Omental fat pad (tissue), 4 donors: ENCODE results near the gene SEC16B. TPM values are rescaled to one million over a fixed set of nuclear protein-coding genes. Genes with fewer than 3 reads are reported as not detected.

Experiments used
- ATAC-seq: fragments of 150-250 bp; one replicate; pipeline ENCODE4 v1.9.1; 2016; ENCODE audit warnings: mild to moderate bottlenecking, moderate library complexity; ENCODE audit not compliant: low FRiP score
- DNase-seq: peaks from one replicate; pipeline ENCODE4 v3.0.0-alpha.2; 2019; ENCODE audit warnings: low spot score
- small RNA-seq: library from RNA; depleted of rRNA; stranded (forward); fragments of <200 nt; gene quantifications from one replicate; pipeline ENCODE3, GENCODE V24; 2016
- total RNA-seq, 4 donors: library from RNA; depleted of rRNA; stranded (reverse); fragments of >200 nt; gene quantifications; one replicate each; pipeline ENCODE4 v1.1.0, GENCODE V29; 2016
- TF ChIP-seq, protein P1 (sequence below), 3 donors: fragments of 450-650 bp; IDR thresholded peaks; one replicate each; pipeline ENCODE4 v1.5.1; 2016 to 2017; ENCODE audit warnings: antibody characterized with exemption in 3 of 3, mild to moderate bottlenecking in 3 of 3, moderate library complexity in 2 of 3

Gene SEC16B
- total RNA-seq, 4 donors from 2014 or later: 0.56 to 7.7 (median 1.6) TPM

DNA sequence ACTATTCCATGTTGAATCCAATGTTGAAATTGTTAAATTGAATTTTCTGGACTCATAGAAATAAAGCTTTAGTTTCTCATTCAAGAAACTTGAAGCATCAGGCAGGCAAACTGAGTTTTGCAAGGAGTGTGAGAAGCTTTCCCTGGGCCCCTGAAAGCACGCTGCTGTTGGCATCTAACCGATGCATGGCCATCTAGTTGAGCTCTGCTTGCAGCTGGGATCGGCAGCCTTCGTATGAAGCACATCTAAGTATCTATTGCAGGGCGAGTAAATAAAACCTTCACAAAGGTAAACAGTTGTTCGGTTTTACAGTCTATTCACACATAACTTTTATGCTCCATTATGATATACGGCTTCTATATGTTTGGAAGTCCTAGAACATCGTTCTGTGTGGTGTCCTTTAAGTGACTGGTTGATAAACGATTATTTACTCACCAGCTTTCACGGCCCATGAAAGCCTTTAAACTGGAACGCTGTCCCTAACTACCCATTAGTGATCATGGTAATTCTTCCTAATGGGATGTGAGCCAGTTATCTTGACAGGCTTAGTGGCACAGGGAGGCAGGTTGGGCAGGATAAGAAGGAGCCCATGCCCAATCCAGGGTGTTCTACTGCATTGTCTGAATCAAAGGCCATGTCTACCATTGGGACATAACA is 71.7 kb downstream of the SEC16B start:
- ATAC-seq: no peak

DNA sequence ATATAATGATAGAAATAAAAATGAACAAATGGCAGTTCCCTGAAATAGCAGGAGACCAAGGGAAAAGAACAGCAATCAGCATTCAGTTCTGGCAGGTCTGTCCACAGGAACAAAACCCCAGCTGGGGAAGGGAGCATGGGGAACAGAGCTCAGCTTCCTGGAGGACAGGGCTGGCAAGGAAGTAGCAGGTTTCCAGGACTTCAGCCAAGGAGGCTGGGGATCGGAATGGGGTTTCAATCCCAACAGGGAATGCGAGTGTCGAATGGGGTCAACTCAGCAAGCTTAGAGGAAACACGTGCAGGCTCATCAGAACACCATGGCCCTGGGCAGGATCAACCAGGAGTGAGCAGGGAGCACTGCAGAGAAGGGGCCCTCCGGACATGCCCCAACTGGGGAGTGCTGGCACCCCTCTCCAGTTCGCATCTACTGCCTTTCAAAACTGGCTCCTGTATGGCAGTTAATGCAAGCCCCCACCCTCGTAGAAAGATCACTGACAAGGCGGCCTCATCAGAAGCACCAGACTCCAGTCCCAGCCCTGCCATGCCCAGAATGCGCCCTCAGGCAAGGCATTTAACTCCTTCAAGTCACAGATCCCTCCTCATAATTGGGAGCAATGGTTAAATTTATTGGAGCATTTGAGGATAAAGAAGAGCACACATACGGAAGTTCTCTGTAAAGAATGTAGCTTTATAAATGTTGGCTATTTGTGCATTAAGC is 72.4 kb downstream of the SEC16B start:
- ATAC-seq (no peak), DNase-seq (no peak)
- TF ChIP-seq, protein P1, sequence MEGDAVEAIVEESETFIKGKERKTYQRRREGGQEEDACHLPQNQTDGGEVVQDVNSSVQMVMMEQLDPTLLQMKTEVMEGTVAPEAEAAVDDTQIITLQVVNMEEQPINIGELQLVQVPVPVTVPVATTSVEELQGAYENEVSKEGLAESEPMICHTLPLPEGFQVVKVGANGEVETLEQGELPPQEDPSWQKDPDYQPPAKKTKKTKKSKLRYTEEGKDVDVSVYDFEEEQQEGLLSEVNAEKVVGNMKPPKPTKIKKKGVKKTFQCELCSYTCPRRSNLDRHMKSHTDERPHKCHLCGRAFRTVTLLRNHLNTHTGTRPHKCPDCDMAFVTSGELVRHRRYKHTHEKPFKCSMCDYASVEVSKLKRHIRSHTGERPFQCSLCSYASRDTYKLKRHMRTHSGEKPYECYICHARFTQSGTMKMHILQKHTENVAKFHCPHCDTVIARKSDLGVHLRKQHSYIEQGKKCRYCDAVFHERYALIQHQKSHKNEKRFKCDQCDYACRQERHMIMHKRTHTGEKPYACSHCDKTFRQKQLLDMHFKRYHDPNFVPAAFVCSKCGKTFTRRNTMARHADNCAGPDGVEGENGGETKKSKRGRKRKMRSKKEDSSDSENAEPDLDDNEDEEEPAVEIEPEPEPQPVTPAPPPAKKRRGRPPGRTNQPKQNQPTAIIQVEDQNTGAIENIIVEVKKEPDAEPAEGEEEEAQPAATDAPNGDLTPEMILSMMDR (IDR thresholded peaks at IDR 0.05): no peak

More for the DNA sequence above, 71.7 kb downstream of the SEC16B start:
- TF ChIP-seq, protein P1 (IDR thresholded peaks at IDR 0.05): no peak
- no peak for DNase-seq

Small RNAs within 50 kb of the gene (small RNA-seq; reads per million reads assigned to genes)
- not detected for gene AL359075.1

Other genes starting within 250 kb of the SEC16B start
- gene RASAL2, start 124.0 kb upstream of the SEC16B start, total RNA-seq: 10 to 100 TPM; 13.5 to 52.3 (median 30.9) TPM